ENCODE measurements around the gene NMRK2.

DNA sequence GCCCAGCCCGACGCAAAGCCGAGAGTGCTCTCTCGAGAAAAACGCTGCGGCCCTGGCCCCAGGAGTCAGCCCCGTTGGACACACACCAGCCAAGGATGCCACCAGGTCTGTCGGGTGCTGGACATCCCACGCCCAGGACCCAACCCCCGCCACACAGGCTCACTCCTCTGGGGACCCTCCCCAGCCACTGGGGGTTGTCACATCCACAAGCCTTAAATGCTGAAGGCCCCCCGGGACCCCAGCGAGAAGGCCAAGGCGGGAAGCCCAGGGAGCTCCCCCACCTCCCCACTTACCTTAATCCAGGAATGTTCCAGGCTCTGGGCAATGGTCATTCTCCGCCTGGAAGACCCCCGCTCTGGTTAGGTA is 26.9 kb downstream of the NMRK2 start:
- TF ChIP-seq POLR2A (IDR thresholded peaks at IDR 0.05), result no peak
- TF ChIP-seq, protein P1, sequence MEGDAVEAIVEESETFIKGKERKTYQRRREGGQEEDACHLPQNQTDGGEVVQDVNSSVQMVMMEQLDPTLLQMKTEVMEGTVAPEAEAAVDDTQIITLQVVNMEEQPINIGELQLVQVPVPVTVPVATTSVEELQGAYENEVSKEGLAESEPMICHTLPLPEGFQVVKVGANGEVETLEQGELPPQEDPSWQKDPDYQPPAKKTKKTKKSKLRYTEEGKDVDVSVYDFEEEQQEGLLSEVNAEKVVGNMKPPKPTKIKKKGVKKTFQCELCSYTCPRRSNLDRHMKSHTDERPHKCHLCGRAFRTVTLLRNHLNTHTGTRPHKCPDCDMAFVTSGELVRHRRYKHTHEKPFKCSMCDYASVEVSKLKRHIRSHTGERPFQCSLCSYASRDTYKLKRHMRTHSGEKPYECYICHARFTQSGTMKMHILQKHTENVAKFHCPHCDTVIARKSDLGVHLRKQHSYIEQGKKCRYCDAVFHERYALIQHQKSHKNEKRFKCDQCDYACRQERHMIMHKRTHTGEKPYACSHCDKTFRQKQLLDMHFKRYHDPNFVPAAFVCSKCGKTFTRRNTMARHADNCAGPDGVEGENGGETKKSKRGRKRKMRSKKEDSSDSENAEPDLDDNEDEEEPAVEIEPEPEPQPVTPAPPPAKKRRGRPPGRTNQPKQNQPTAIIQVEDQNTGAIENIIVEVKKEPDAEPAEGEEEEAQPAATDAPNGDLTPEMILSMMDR (IDR thresholded peaks at IDR 0.05), result no peak
